Posterior vena cava (tissue), 2 donors: ENCODE results near the gene PCDHGA7. TPM values are rescaled to one million over a fixed set of nuclear protein-coding genes. Genes with fewer than 3 reads are reported as not detected.
"Not testable (repeated sequence)": the region's sequence is repeated elsewhere in the genome, so short reads cannot be mapped to it uniquely, and the experiment has no call there.

Source experiments
- DNase-seq: peaks from one replicate; pipeline ENCODE4 v3.0.0-alpha.2; 2020; ENCODE audit warnings: low spot score
- intact Hi-C, 2 donors: fragments of 100-400 bp; cut with DNase I; formaldehyde crosslinking; loops; one replicate each; pipeline versions ENCODE4 v1.14.1 to v1.14.2; 2022 to 2023
- total RNA-seq, 2 donors: library from RNA; stranded (reverse); fragmentation: NEBNext Ultra II Directional; extraction: Animal tissue kit (Norgen Biotek cat#: 25700); gene quantifications; one replicate each; pipeline ENCODE4 v1.2.1, GENCODE V29; 2021
- donor health status: DM: yes; HTN: yes; CAD: no.
- donor health status: DM: yes; HTN: yes; CAD: no.

Gene PCDHGA7
- total RNA-seq, 2 donors from 2014 or later, result 4.0 to 4.3 TPM

DNA sequence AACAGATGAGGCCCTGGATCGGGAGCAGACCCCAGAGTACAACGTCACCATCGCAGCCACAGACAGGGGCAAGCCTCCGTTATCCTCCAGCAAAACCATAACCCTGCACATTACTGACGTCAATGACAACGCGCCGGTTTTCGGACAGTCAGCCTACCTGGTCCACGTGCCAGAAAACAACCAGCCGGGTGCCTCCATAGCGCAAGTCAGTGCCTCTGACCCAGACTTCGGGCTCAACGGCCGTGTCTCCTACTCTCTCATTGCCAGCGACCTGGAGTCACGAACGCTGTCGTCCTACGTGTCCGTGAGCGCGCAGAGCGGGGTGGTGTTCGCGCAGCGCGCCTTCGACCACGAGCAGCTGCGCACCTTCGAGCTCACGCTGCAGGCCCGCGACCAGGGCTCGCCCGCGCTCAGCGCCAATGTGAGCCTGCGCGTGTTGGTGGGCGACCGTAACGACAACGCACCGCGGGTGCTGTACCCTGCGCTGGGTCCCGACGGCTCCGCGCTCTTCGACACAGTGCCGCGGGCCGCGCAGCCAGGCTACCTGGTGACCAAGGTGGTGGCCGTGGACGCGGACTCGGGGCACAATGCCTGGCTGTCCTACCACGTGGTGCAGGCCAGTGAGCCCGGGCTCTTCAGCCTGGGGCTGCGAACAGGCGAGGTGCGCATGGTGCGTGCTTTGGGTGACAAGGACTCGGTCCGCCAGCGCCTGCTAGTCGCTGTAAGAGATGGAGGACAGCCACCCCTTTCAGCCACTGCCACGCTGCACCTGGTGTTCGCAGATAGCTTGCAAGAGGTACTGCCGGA lies 36.7 kb downstream of the PCDHGA7 start:
- intact Hi-C loops, result loop anchor here (10.0 kb wide), 2 partner anchors 136 to 146 kb away; no protein-coding TSS in a partner anchor
- no peak for DNase-seq

DNA sequence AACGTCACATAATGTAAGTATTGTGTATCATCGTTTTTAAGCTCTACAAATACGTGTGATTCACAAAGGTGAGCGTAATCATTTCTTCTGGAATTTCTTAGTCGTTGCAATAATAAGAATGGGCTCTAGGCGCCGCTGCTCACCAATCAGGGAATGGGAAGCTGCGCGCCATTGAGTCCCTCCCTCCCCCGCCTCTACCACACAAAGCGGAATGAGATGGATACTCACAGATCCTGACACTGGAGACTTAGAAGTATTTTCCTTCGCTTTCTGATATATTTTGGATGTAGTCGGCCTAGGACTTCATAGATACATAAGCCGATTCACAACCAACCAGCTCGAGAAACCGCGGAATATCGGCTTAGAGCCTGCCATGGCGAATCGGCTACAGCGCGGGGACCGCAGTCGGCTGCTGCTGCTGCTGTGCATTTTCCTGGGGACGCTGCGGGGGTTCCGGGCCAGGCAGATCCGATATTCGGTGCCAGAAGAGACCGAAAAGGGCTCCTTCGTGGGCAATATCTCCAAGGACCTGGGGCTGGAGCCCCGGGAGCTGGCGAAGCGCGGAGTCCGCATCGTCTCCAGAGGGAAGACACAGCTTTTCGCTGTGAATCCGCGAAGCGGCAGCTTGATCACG lies 38.4 kb downstream of the PCDHGA7 start, which contains the start of gene PCDHGA11:
TSS of gene PCDHGA11 (plus strand) at position 197 of the 634 bp plus-strand sequence. CDS start at position 374, 177 bp downstream.
- intact Hi-C loops, result loop anchor here in 1 of 2 donors (10.0 kb wide), 1 partner anchor 104 kb away; no protein-coding TSS in a partner anchor
- peak; percentile 80 for DNase-seq

DNA sequence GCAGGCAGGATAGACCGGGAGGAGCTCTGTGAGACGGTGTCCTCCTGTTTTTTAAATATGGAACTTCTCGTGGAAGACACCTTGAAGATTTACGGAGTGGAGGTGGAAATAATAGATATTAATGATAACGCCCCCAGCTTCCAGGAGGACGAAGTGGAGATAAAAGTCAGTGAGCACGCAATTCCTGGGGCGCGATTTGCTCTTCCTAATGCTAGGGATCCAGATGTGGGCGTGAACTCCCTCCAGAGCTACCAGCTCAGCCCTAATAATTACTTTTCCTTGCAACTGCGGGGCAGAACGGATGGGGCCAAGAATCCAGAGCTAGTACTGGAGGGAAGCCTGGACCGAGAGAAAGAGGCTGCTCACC lies 38.9 kb downstream of the PCDHGA7 start:
- no peak for DNase-seq
- intact Hi-C loops, result loop anchor here in 1 of 2 donors (10.0 kb wide), 1 partner anchor 103 kb away; no protein-coding TSS in a partner anchor

DNA sequence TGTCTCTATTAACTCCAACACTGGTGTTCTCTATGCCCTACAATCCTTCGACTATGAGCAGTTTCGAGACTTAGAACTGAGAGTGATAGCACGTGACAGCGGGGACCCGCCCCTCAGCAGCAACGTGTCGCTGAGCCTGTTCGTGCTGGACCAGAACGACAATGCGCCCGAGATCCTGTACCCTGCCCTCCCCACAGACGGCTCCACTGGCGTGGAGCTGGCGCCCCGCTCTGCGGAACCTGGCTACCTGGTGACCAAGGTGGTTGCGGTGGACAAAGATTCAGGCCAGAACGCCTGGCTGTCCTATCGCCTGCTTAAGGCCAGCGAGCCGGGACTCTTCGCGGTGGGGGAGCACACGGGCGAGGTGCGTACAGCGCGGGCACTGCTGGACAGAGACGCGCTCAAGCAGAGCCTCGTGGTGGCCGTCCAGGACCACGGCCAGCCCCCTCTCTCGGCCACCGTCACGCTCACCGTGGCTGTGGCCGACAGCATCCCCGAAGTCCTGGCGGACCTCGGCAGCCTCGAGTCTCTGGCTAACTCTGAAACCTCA lies 40.3 kb downstream of the PCDHGA7 start:
- intact Hi-C loops, result loop anchor here in 1 of 2 donors (10.0 kb wide), 1 partner anchor 102 kb away; no protein-coding TSS in a partner anchor
- no peak for DNase-seq

DNA sequence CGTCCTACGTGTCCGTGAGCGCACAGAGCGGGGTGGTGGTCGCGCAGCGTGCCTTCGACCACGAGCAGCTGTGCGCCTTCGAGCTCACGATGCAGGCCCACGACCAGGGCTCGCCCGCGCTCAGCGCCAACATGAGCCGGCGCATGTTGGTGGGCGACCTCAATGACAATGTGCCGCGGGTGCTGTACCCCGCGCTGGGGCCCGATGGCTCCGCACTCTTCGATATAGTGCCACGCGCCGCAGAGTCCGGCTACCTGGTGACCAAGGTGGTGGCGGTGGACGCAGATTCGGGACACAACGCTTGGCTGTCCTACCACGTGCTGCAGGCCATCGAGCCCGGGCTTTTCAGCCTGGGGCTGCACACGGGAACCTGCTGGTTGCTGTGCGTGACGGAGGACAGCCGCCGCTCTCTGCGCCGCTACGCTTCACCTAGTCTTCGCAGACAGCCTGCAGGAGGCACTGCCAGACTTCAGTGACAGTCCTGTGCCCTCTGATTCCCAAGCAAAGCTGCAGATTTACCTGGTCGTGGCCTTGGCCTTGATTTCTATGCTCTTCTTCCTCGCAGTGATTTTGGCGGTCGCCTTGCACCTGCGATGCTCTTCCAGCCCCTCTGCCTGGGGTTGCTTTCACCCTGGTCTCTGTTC lies 45.4 kb downstream of the PCDHGA7 start:
- intact Hi-C loops, result loop anchor here in 1 of 2 donors (10.0 kb wide), 1 partner anchor 97 kb away; no protein-coding TSS in a partner anchor
- DNase-seq, result no peak

DNA sequence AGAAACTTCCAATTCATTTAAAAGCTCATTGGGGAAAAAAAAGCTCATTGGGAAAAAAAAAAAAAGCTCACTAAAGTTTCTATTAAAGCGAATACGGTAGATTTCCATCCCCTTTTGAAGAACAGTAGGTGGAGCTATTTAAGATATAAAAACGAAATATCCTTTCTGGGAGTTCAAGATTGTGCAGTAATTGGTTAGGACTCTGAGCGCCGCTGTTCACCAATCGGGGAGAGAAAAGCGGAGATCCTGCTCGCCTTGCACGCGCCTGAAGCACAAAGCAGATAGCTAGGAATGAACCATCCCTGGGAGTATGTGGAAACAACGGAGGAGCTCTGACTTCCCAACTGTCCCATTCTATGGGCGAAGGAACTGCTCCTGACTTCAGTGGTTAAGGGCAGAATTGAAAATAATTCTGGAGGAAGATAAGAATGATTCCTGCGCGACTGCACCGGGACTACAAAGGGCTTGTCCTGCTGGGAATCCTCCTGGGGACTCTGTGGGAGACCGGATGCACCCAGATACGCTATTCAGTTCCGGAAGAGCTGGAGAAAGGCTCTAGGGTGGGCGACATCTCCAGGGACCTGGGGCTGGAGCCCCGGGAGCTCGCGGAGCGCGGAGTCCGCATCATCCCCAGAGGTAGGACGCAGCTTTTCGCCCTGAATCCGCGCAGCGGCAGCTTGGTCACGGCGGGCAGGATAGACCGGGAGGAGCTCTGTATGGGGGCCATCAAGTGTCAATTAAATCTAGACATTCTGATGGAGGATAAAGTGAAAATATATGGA lies 48.0 kb downstream of the PCDHGA7 start, which contains the start of gene PCDHGA12:
TSS of gene PCDHGA12 (plus strand) at position 176 of the 782 bp plus-strand sequence. CDS start at position 429, 253 bp downstream.
- DNase-seq, result no peak
- intact Hi-C loops, result no loop called here

GRCh38 chr5:141431286-141431685 lies 48.7 kb downstream of the PCDHGA7 start:
- intact Hi-C loops, result no loop called here
- DNase-seq, result no peak

DNA sequence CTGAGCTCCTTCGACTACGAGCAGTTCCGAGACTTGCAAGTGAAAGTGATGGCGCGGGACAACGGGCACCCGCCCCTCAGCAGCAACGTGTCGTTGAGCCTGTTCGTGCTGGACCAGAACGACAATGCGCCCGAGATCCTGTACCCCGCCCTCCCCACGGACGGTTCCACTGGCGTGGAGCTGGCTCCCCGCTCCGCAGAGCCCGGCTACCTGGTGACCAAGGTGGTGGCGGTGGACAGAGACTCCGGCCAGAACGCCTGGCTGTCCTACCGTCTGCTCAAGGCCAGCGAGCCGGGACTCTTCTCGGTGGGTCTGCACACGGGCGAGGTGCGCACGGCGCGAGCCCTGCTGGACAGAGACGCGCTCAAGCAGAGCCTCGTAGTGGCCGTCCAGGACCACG lies 49.8 kb downstream of the PCDHGA7 start:
- intact Hi-C loops, DNase-seq: not testable (repeated sequence)

DNA sequence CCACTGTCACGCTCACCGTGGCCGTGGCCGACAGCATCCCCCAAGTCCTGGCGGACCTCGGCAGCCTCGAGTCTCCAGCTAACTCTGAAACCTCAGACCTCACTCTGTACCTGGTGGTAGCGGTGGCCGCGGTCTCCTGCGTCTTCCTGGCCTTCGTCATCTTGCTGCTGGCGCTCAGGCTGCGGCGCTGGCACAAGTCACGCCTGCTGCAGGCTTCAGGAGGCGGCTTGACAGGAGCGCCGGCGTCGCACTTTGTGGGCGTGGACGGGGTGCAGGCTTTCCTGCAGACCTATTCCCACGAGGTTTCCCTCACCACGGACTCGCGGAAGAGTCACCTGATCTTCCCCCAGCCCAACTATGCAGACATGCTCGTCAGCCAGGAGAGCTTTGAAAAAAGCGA lies 50.2 kb downstream of the PCDHGA7 start:
- not testable (repeated sequence) for DNase-seq

DNA sequence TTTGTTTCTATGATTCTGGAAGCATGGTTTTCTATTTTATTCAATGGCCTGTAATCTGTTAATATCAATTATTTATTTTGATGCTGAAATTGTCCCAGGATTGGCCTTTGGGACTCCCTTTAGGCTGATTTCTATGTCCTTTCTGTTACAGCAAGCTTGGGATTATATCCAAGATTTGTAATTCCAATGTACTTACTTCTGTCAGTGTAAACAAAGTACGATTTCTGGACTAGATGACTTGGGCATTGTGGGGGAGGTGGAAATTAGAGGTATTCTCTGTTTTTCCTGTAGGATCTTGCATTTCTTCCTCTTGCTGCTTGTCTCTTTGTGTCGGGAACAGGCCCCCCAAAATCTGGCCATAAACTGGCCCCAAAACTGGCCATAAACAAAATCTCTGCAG lies 51.5 kb downstream of the PCDHGA7 start:
- no peak for DNase-seq
- intact Hi-C loops, result no loop called here

More for the DNA sequence above, 50.2 kb downstream of the PCDHGA7 start:
- intact Hi-C loops, result not testable (repeated sequence)

Other genes starting within 250 kb of the PCDHGA7 start
- 1 to 10 TPM; 2.8 to 3.1 TPM for gene PCDHB5, start 247.5 kb upstream of the PCDHGA7 start, total RNA-seq
- 1 to 10 TPM in 1 of 2 donors, under 1 TPM in 1; 0.95 to 1.6 TPM for gene PCDHB6, start 232.7 kb upstream of the PCDHGA7 start, total RNA-seq
- 1 to 10 TPM; 2.6 to 5.5 TPM for gene PCDHB7, start 210.1 kb upstream of the PCDHGA7 start, total RNA-seq
- gene PCDHB8, start 205.0 kb upstream of the PCDHGA7 start, total RNA-seq, result 1 to 10 TPM; 2.3 to 3.5 TPM
- 1 to 10 TPM; 3.0 to 5.0 TPM for gene PCDHB16, start 200.4 kb upstream of the PCDHGA7 start, total RNA-seq
- gene PCDHB9, start 195.6 kb upstream of the PCDHGA7 start, total RNA-seq, result 1 to 10 TPM; 1.1 to 5.3 TPM
- gene PCDHB10, start 190.4 kb upstream of the PCDHGA7 start, total RNA-seq, result 1 to 10 TPM; 2.6 to 3.8 TPM
- 1 to 10 TPM; 3.6 to 4.0 TPM for gene PCDHB11, start 183.1 kb upstream of the PCDHGA7 start, total RNA-seq
- gene PCDHB12, start 174.0 kb upstream of the PCDHGA7 start, total RNA-seq, result 1 to 10 TPM; 3.6 to 4.1 TPM
- gene PCDHB13, start 168.8 kb upstream of the PCDHGA7 start, total RNA-seq, result 1 to 10 TPM; 3.9 to 6.4 TPM
- 1 to 10 TPM; 5.0 to 8.7 TPM for gene PCDHB14, start 159.4 kb upstream of the PCDHGA7 start, total RNA-seq
- gene PCDHB15, start 137.3 kb upstream of the PCDHGA7 start, total RNA-seq, result 1 to 10 TPM; 3.8 to 4.4 TPM
- under 1 TPM; 0.46 to 1.00 TPM for gene SLC25A2, start 78.7 kb upstream of the PCDHGA7 start, total RNA-seq
- 10 to 100 TPM; 57.9 to 63.1 TPM for gene TAF7, start 62.0 kb upstream of the PCDHGA7 start, total RNA-seq
- gene PCDHGA1, start 52.2 kb upstream of the PCDHGA7 start, total RNA-seq, result under 1 TPM; 0.81 to 0.93 TPM
- 1 to 10 TPM; 3.7 to 7.4 TPM for gene PCDHGA2, start 44.0 kb upstream of the PCDHGA7 start, total RNA-seq
- gene PCDHGA3, start 38.9 kb upstream of the PCDHGA7 start, total RNA-seq, result 1 to 10 TPM; 2.0 to 3.0 TPM
- 1 to 10 TPM; 2.6 to 2.8 TPM for gene PCDHGB1, start 32.6 kb upstream of the PCDHGA7 start, total RNA-seq
- 1 to 10 TPM; 4.7 to 5.5 TPM for gene PCDHGA4, start 27.7 kb upstream of the PCDHGA7 start, total RNA-seq
- gene PCDHGB2, start 22.7 kb upstream of the PCDHGA7 start, total RNA-seq, result 1 to 10 TPM; 4.7 to 5.2 TPM
- gene PCDHGA5, start 18.6 kb upstream of the PCDHGA7 start, total RNA-seq, result 1 to 10 TPM; 3.9 to 5.2 TPM
- gene PCDHGB3, start 12.5 kb upstream of the PCDHGA7 start, total RNA-seq, result 1 to 10 TPM; 4.9 to 5.0 TPM
- gene PCDHGA6, start 8.9 kb upstream of the PCDHGA7 start, total RNA-seq, result 1 to 10 TPM; 6.6 to 7.9 TPM
- 1 to 10 TPM; 4.8 to 5.7 TPM for gene PCDHGB4, start 5.0 kb downstream of the PCDHGA7 start, total RNA-seq
- 1 to 10 TPM; 2.0 to 2.4 TPM for gene PCDHGA8, start 9.9 kb downstream of the PCDHGA7 start, total RNA-seq
- 1 to 10 TPM; 8.1 to 9.5 TPM for gene PCDHGB5, start 15.2 kb downstream of the PCDHGA7 start, total RNA-seq
- gene PCDHGA9, start 20.0 kb downstream of the PCDHGA7 start, total RNA-seq, result 1 to 10 TPM; 5.6 to 7.2 TPM
- gene PCDHGB6, start 25.3 kb downstream of the PCDHGA7 start, total RNA-seq, result 1 to 10 TPM; 6.7 to 8.5 TPM
- gene PCDHGA10, start 30.2 kb downstream of the PCDHGA7 start, total RNA-seq, result 1 to 10 TPM; 5.7 to 6.6 TPM
- gene PCDHGB7, start 34.9 kb downstream of the PCDHGA7 start, total RNA-seq, result 10 to 100 TPM; 12.2 to 17.1 TPM
- 1 to 10 TPM; 4.6 to 4.8 TPM for gene PCDHGA11, start 38.3 kb downstream of the PCDHGA7 start, total RNA-seq
- 10 to 100 TPM in 1 of 2 donors, 1 to 10 TPM in 1; 5.2 to 11.6 TPM for gene PCDHGA12, start 47.8 kb downstream of the PCDHGA7 start, total RNA-seq
- gene PCDHGC3, start 93.2 kb downstream of the PCDHGA7 start, total RNA-seq, result 10 to 100 TPM; 71.1 to 90.6 TPM
- gene PCDHGC4, start 102.3 kb downstream of the PCDHGA7 start, total RNA-seq, result 1 to 10 TPM; 2.0 to 2.9 TPM
- 1 to 10 TPM; 2.3 to 2.6 TPM for gene PCDHGC5, start 106.3 kb downstream of the PCDHGA7 start, total RNA-seq
- gene DIAPH1, start 236.3 kb downstream of the PCDHGA7 start, total RNA-seq, result 10 to 100 TPM; 52.3 to 83.8 TPM